Urinary bladder (tissue), 4 donors: ENCODE measurements around the gene TRIM29. TPM values are rescaled to one million over a fixed set of nuclear protein-coding genes. Genes with fewer than 3 reads are reported as not detected.

ENCODE experiments used
- DNase-seq: peaks from one replicate; pipeline ENCODE4 v3.0.0-alpha.2; 2015; ENCODE audit errors: extremely low spot score
- H3K27ac ChIP-seq: one replicate; pipeline ENCODE4 v1.5.1; 2013; ENCODE audit warnings: low read depth, mild to moderate bottlenecking, moderate library complexity
- H3K36me3 ChIP-seq: one replicate; pipeline ENCODE4 v1.6.1; 2013; ENCODE audit warnings: mild to moderate bottlenecking, moderate library complexity; ENCODE audit not compliant: insufficient read depth
- H3K4me1 ChIP-seq: one replicate; pipeline ENCODE4 v1.6.1; 2013; ENCODE audit warnings: mild to moderate bottlenecking, moderate library complexity; ENCODE audit not compliant: insufficient read depth
- H3K4me3 ChIP-seq: one replicate; pipeline ENCODE4 v1.5.1; 2013; ENCODE audit warnings: low read depth, low read length
- WGBS: extraction: QIAGEN DNeasy Blood & Tissue Kit; methylation state at CpG from one replicate; pipeline ENCODE4 v1.1.7; 2013; 5-methylcytosine and 5-hydroxymethylcytosine counted together
- polyA plus RNA-seq: library from polyadenylated mRNA; stranded (reverse); fragments of 200-250 nt; gene quantifications from one replicate; pipeline ENCODE4 v1.2.3, GENCODE V29; 2013
- total RNA-seq: library from RNA; depleted of rRNA; stranded (reverse); fragments of >200 nt; gene quantifications from one replicate; pipeline ENCODE4 v1.2.3, GENCODE V29; 2014
- donor health status: healthy with polysubstance abuse.
- donor health status: healthy.

The TRIM29 gene
- total and polyA plus RNA-seq, 2 donors: 32.3 to 37.5 TPM

GRCh38 chr11:120067438-120068113 lies 70.3 kb downstream of the TRIM29 start:
- WGBS: 72% methylated on average over 8 of the region's 8 CpGs
- Histone ChIP-seq H3K27ac (no peak overlapping the region), H3K4me3 (no peak overlapping the region)

DNA sequence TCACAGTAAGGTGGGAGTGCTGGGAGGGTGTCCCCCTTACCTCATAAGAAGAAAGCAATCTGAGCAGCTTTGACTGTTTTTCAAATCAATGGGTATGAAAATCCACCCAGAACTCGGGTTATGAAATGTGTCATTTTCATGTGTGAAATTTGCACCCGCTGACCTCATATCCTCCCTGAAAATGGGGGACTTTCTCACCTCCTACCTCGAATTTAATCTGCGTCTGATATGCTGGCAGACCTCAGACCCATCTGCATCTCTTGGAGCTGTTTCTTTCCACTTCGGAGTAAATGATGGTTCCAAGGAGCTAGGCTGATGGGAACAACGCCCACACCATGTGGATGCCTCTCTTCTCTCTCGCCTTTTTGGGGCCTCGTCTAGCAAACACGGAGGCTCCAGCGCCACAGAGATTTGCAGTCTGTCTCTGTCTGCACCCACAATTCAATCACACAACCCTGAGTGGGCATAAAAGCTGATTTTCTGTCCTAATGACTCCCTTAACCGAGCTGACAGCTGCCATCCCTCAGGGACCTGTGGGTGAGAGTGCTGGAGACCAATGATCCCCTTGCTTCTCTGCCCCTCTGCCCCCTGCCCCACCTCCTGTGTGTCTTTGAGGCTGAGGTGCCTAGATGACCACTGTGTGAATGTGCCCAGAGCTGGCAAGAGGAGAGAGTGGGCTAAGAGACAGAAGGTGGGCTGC lies 71.0 kb downstream of the TRIM29 start:
- DNase-seq: no peak
- H3K4me1 ChIP-seq: no peaks in the 10 kb centered on the region
- H3K27ac ChIP-seq: no peak overlapping the region
- H3K4me3 ChIP-seq: no peak overlapping the region
- WGBS: 80% methylated on average over 11 of the region's 11 CpGs
- no peaks in the 10 kb centered on the region for H3K36me3 ChIP-seq

More at GRCh38 chr11:120067438-120068113, 70.3 kb downstream of the TRIM29 start:
- Histone ChIP-seq H3K4me1 (no peaks in the 10 kb centered on the region), H3K36me3 (no peaks in the 10 kb centered on the region)
- DNase-seq: no peak

- Histone ChIP-seq H3K36me3 (no peaks in the 10 kb centered on the region), H3K4me3 (no peak overlapping the region), H3K27ac (no peak overlapping the region), H3K4me1 (no peaks in the 10 kb centered on the region)
- 87% methylated on average over 3 of the region's 3 CpGs for WGBS
- no peak for DNase-seq
Observed at GRCh38 chr11:120065876-120066275, 72.0 kb downstream of the TRIM29 start.

- H3K4me3 ChIP-seq: no peak overlapping the region
- no peak overlapping the region for H3K27ac ChIP-seq
- H3K36me3 ChIP-seq: no peaks in the 10 kb centered on the region
- WGBS: 95% methylated on average over 4 of the region's 4 CpGs
- no peak for DNase-seq
- H3K4me1 ChIP-seq: no peaks in the 10 kb centered on the region
Observed at GRCh38 chr11:120065176-120065575, 72.7 kb downstream of the TRIM29 start.

DNA sequence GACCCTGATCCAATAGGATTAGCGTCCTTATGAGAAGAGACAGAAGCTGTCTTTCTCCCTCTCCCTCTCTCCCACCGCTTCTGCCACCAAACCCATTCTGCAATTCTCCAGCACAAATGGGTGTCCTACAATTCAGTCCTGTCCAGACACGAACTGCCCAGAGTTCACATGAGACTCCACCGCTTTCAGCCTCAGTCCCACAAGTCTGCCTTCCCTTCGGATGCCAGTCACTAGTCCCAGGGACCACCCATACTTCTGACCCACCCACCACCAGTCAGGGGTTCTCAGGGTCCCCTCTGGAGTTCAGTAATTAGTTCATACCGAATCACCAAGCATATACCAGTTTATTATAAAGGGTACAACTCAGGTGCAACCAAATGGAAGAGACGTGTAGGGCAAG lies 73.6 kb downstream of the TRIM29 start:
- H3K4me1 ChIP-seq: no peaks in the 10 kb centered on the region
- WGBS: 89% methylated on average over 7 of the region's 7 CpGs
- no peak overlapping the region for H3K27ac ChIP-seq
- no peaks in the 10 kb centered on the region for H3K36me3 ChIP-seq
- no peak overlapping the region for H3K4me3 ChIP-seq
- no peak for DNase-seq

- no peak for DNase-seq
- WGBS: 87% methylated on average over 7 of the region's 7 CpGs
Observed at GRCh38 chr11:120063686-120064340, 74.1 kb downstream of the TRIM29 start.

DNA sequence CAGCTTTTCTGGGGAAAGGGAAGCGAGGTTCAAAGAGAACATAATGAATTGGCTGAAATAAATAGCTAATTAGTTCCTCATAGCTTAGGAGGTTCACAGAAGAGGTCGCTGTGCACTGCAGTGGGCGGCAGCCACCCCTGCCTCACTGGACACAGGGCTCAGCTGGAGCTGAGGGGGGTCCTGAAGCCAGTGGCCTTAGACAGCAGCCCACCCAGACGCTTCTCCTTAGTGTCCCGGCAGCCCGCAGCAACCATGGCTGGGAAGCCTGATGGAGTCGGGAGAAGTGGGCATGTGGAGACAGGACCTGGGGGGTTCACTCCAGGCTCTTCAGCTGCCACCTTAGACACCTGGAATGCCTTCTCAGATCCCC lies 75.4 kb downstream of the TRIM29 start:
- Histone ChIP-seq H3K4me3 (no peak overlapping the region), H3K27ac (no peak overlapping the region), H3K36me3 (no peaks in the 10 kb centered on the region), H3K4me1 (no peaks in the 10 kb centered on the region)
- no peak for DNase-seq
- WGBS: 67% methylated on average over 7 of the region's 7 CpGs

More at GRCh38 chr11:120063686-120064340, 74.1 kb downstream of the TRIM29 start:
- Histone ChIP-seq H3K4me3 (no peak overlapping the region), H3K27ac (no peak overlapping the region), H3K36me3 (no peaks in the 10 kb centered on the region), H3K4me1 (no peaks in the 10 kb centered on the region)

GRCh38 chr11:120061761-120062560 lies 76.0 kb downstream of the TRIM29 start:
- no peaks in the 10 kb centered on the region for H3K4me1 ChIP-seq
- H3K36me3 ChIP-seq: no peaks in the 10 kb centered on the region
- DNase-seq: peak; percentile 53
- H3K27ac ChIP-seq: no peak overlapping the region
- WGBS: 42% methylated on average over 28 of the region's 28 CpGs
- H3K4me3 ChIP-seq: no peak overlapping the region

Other genes starting within 250 kb of the TRIM29 start
- gene OAF, start 72.9 kb upstream of the TRIM29 start, total RNA-seq: 25.5 TPM
- 50.2 TPM for gene OAF, start 72.9 kb upstream of the TRIM29 start, polyA plus RNA-seq
- 0.58 TPM for gene POU2F3, start 102.0 kb upstream of the TRIM29 start, total RNA-seq
- 0.44 TPM for gene POU2F3, start 102.0 kb upstream of the TRIM29 start, polyA plus RNA-seq
- gene TLCD5, start 187.2 kb upstream of the TRIM29 start, total RNA-seq: 11.2 TPM
- gene TLCD5, start 187.2 kb upstream of the TRIM29 start, polyA plus RNA-seq: 4.6 TPM
- 167 TPM for gene ARHGEF12, start 198.3 kb upstream of the TRIM29 start, total RNA-seq
- 33.7 TPM for gene ARHGEF12, start 198.3 kb upstream of the TRIM29 start, polyA plus RNA-seq